Measurements from ENCODE around the gene ADK.
"Not testable (repeated sequence)": the region's sequence is repeated elsewhere in the genome, so short reads cannot be mapped to it uniquely, and the experiment has no call there.

DNA sequence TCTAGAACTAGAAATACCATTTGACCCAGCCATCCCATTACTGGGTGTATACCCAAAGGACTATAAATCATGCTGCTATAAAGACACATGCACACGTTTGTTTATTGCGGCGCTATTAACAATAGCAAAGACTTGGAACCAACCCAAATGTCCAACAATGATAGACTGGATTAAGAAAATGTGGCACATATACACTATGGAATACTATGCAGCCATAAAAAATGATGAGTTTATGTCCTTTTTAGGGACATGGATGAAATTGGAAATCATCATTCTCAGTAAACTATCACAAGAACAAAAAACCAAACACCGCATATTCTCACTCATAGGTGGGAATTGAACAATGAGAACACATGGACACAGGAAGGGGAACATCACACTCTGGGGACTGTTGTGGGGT lies 71.4 kb downstream of the ADK start:
- TF ChIP-seq, protein P1, sequence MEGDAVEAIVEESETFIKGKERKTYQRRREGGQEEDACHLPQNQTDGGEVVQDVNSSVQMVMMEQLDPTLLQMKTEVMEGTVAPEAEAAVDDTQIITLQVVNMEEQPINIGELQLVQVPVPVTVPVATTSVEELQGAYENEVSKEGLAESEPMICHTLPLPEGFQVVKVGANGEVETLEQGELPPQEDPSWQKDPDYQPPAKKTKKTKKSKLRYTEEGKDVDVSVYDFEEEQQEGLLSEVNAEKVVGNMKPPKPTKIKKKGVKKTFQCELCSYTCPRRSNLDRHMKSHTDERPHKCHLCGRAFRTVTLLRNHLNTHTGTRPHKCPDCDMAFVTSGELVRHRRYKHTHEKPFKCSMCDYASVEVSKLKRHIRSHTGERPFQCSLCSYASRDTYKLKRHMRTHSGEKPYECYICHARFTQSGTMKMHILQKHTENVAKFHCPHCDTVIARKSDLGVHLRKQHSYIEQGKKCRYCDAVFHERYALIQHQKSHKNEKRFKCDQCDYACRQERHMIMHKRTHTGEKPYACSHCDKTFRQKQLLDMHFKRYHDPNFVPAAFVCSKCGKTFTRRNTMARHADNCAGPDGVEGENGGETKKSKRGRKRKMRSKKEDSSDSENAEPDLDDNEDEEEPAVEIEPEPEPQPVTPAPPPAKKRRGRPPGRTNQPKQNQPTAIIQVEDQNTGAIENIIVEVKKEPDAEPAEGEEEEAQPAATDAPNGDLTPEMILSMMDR (conservative IDR thresholded peaks at IDR 0.05; ENCODE audit: low read depth in 2 of 2) = not testable (repeated sequence)
- not testable (repeated sequence) for TF ChIP-seq EZH2 (IDR thresholded peaks at IDR 0.05; ENCODE audit: low read depth, unreplicated experiment); REST (IDR thresholded peaks at IDR 0.05; ENCODE audit: unreplicated experiment)
